NCI-H146 (cell line): ENCODE data around the gene ALDH7A1.

Experiments used
- DNase-seq: peaks from one replicate; lab custom pipeline; 2025; lab: John Stamatoyannopoulos, UW

Gene ALDH7A1

DNA sequence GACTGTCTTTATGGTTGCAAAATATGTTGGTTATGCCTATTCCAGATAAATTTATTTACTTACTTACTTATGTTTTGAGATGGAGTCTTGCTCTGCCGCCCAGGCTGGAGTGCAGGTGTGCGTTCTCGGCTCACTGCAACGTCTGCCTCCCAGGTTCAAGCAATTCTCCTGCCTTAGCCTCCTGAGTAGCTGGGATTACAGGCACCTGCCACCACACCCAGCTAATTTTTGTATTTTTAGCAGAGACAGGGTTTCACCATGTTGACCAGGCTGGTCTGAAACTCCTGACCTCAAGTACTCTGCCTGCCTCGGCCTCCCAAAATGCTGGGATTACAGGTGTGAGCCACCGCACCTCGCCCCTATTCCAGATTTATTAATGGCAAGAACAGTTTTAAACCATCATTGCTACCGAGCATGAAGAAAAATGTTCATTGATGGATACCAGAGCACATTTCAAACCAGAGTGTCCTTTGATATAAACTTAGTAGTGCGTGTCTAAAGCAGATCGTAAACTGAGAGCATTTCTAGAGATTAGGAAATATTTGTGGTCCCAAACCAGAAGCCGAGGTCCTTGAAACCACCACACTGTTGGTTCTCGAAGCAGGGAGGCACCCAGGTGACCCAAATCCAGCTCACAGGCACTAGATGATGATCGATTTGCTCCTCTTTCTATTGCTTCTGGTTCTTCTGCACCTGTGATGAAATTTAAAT lies 86.6 kb downstream of the ALDH7A1 start:
- no peak for DNase-seq

DNA sequence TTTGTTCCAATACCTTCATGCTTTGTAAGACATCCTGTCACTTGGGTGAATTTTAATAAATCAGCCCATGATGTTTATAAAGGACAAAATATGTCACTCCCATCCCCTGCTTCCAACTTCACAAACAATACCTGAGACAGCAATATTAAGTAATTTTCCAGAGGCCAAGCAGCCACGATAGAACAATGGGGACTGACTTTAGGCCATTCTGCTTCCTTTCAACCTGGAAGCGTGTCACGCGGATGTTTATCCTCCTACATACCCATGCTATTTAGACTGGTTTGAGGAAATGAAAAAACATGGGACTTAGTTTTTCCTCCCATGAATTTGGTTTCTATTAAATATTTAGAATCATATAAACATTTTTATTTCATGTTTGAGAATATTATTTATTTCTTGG lies 88.9 kb downstream of the ALDH7A1 start:
- no peak for DNase-seq

DNA sequence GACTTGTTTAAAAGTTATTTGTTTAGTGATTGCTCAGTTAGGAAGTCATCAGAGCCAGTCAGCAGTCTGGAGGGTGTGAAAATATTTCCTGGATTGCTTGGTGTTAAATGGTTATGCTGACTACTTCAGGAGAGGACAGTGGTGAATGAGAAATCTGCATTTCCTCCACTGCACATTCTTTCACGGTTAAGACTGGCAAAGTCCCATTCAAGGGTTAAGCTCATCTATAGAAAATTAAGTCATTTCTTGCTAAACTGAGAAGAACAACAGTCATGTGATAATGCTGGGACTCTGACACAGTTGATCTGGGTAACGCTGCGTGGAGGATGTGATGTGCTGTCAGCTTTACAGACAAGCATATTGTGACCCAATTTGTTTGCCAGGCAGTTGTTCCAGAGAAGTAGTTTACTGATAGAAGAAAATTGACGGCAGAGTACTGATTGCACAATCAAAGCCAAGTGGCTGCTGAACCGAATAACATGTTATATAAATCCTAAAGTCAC lies 91.4 kb downstream of the ALDH7A1 start:
- no peak for DNase-seq

DNA sequence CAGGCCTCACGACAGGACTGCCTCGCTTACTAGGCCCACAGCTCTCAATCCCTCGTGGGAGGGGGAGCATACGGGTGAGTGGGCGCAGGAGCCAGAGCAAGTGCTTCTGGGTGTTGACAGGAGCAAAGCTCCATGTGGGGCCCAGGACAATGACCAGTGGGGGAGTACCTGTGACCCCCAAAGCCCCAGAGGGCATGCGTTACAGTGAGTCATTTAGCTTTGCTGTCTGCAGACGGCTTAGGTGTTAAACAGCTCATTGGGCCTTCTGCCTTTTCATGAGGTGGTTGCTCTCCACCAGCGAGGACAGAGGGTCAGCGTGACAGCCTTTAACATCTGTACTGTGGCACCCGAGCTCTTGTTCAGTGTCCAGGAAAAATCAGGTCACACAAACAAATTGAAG lies 93.6 kb downstream of the ALDH7A1 start:
- DNase-seq: no peak

DNA sequence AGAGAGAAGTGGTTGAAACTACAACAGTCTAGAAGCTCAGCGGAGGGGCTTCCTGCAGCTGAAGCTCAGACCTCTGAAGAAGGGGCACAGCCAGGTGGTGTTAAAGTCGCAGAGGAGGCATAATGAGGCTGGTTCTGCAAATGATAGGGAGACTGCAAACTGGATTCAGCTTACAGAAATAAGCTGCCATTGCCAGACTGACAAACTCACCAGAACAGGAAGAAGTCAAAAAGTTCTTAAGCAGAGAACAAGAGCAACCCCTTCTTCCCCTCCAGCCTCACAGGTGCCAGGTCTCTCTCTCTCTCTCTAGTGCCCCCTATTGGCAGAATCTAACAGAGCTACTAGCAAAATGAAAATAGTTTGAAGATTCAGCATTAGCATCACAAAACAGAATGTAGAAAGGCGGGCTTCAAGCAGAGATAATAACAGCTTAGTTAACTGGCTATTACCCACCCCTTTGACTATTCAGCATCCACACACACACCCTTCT lies 95.1 kb downstream of the ALDH7A1 start:
- peak; percentile 85 for DNase-seq

DNA sequence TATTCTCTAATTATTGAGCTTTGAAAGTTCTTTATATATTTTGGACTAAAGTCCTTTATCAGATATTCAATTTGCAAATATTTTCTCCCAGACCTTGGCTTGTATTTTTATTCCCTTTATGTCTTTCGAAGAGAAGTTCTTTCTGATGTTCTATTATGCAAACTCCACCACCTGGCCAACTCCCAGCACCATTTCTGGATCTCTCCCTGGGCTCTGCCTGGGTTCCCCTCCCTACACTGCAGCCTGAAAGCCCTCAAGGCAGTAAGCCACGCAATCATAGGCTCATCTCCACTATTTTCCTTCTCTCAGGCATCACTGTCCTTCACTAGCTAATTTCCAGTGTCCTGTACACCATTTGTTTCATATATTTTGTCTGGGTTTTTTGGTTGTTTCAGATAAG lies 95.7 kb downstream of the ALDH7A1 start:
- DNase-seq: no peak

DNA sequence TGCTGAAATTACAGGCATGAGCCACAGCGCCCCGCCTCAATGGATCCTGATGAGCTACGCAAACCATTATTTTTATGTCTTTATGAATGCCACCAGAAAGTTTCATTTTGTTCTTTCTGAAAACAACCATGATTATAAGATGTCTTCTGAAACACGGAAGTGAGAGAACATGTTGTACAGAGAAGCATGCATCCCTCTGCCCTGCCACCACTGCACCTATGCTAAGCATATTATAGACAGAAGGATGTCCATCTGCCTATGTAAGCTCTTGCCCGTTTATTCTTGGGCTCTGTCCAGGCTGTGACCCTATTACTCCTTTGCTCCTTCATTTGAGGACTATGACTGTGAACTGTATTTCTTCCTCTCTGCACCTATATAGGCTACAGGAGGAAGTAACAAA lies 97.5 kb downstream of the ALDH7A1 start:
- no peak for DNase-seq

DNA sequence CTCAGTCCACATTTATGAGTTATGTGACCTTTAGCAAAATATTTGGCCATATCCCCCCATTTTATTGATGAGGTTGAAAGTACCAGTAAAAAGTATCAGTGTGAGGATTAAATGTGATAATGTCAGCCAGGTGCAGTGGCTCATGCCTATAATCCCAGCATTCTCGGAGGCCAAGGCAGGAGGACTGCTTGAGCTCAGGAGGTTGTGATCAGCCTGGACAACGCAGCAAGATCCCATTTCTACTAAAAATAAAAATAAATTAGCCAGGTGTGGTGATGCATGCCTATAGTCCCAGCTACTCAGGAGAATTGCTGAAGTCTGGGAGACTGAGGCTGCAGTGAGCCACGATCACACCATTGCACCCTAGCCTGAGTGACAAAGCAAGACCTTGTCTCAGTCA lies 100.6 kb downstream of the ALDH7A1 start:
- no peak for DNase-seq

DNA sequence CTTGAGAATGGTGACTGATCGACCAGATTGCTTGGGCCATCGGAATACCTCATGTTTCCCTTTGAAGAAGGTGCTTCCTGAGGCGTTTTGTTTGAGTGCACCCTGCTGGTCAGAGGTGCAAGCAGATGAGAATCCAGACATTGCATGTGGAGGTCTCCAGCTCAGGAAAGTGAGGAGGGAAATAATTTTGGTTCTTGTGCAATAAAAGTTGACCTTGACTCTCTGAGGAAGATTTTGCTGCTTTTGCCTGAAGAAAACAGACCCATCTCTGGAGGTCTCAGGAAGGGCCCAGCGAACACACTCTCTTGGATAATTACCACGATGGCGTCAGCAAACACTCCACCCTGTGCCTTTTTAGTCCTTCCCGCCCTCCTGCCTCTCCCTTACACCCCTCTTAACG lies 102.1 kb downstream of the ALDH7A1 start:
- DNase-seq: peak; percentile 19

DNA sequence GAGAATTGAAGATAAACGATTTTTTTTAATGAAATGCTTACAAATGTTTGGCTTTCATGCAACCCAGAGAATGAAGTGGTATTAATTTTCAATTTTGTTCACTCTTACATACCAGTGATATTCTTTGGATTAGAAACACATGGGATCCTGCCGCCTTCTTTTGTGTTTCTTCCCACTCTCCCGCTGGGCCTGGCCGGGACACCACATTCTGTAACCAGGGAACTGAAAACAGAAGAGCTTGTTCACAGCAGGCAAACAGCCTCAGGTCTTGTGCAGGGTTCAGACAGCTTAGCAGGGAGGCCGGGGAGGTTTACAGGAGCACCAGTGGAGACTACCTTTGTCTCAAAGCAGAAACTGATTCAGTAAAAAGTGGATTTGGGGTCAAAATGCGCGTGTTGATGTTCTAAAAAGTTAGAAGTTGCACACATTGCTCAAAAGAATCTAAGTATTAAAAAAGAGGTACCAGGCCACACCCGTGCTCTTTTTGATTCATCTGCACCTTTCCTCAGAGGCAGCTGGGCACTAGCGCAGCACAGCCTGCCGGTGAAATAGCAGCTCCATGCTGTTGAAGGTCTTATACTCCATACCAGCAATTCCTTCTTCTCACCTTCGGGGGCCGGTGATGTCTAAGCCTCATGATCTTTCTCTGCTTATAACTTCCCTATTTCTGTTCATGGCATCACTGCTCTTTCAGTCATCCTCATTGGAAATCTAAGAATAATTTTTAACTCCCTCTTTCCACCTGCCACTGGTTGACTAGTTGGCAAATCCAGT lies 104.7 kb downstream of the ALDH7A1 start:
- DNase-seq: peak; percentile 45

DNA sequence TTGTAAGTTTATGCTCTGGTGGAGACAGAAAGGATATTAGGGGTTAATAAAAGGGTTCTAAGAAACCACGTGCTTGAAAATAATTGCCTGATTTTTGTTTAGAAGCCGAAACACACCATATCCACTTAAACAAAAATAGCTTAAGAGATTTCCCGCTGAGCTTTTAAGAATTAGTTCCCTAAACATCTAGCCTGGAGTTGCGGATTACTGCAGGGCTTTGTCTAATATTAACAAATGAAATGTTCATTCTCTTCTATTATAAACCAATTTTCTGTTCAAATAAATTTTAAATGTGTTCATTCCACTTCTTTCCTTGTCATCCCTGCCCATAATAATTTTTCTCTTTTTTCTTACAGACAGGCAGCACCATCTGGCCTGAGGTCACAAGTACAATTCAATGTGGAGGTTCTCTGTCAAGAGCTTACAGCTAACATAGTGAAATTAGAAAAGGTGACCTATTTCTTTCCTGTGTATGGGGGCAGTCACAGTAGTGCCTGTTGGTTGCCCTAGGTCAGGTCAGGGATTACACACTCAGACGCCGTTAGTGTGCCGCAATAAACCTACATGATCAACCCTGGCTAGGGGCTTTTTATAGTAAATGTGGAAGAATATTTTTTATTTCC lies 106.5 kb downstream of the ALDH7A1 start:
- no peak for DNase-seq

DNA sequence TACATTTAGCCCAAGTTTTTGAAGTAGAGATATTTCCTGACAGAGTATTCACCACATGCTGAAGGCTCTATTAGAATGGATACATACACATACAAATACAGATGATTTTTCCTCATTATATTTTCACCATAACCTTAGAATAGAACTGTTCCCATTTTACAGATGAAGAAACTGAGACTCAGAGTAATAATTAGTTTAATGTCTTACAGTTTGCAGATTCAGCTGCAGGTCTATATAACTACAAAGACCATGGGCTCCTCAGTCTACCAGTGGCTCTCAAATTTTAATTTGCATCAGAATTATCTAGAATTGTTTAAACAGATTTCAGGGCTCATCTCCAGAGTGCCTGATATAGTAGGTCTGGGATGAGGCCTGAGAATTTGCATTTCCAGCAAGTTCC lies 107.4 kb downstream of the ALDH7A1 start:
- no peak for DNase-seq

DNA sequence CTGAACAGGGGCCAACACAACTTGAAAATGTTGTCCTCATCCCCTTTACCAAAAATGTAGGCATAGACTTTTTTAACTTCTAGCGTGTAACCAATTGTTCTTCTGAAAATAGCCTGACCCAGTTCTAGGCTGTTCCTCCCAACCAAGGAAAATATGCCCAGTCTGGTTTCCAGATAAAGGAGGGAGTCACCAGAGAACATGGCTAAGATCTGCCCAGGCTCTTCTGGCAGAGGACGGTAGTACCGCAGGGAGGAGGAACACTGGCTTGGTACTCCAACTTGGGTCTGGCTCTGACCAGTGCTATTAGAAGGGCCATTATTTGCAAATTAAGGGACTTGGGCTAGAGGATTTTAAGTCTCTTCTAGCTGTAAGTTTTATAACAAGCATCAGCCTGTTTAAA lies 108.7 kb downstream of the ALDH7A1 start:
- DNase-seq: no peak

DNA sequence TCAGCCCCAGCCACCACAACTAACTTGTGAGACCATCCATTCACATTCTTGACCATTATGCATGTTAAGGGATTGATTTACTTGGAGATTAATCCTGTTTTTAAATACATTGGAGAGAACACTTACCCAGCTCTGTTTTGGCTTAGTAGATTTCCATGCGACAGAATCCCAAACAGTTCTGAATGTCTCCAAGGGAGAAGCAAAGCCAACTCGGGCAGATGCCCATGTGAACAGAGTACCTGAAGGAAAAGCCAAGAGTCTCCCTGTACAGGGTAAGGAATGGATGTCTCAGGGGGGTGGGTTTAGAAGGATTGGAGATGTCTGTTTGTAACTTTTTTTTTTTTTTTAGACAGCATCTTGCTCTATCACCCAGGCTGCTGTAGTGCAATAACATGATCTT lies 110.8 kb downstream of the ALDH7A1 start:
- DNase-seq: no peak

DNA sequence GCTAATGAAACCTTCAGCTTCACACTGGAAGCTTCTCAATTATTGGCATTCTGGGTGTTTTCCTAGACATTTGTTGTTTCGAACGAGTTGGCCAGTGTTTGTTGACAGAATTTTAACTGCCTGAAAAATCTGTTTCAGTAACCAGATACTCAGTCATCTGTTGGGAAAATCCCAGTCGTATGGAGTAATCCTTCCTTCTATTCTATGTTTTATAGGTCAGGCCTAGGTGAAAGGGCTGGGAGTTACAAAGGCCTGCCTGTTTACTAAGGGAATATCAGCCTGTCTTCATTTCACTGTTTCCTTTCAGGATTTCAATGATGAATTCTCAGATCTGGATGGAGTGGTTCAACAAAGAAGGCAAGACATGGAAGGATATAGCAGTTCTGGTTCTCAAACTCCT lies 111.9 kb downstream of the ALDH7A1 start:
- DNase-seq: no peak

DNA sequence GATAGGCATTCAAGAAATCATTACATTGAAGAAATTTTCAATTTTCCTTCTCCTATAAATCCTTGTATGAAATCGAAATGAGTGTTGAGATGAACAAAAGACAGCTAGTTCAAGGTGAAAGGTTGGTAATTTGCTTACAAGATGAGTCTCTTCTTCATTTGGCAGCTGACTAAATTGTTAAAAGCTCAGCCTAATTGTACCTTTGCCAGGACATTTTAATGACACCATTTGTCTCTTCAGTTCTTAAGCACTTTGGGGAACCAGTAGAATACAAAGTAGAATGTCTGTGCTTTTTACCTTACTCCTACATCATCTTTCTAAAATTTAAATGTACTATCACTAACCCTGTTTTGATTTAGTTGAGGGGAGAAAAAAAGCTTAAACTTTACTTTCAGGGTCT lies 112.4 kb downstream of the ALDH7A1 start:
- no peak for DNase-seq

DNA sequence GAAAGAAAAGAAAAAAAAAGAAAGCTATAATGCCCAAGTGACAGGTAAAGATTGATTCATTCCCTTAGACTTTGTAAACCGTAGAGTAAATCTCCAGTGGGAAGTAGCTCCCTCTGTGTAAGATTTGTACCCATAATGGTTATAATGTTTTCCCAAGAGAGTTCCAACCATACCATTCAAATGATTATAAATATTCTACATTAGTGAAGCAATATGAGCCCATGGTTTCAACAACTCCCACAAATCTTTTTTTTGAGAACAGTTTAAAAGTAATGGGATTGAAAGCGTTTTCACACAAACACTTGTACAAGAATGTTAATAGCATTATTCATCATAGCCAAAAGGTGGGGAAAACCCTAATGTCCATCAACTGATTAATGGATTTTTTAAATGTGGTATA lies 113.8 kb downstream of the ALDH7A1 start:
- no peak for DNase-seq
